Loucy (cell line): ENCODE data around the gene OVAAL.

Experiments
- EZH2phosphoT487 ChIP-seq: fragments of 200-600 bp; IDR thresholded peaks from 2 replicates; pipeline ENCODE4 v1.6.1; 2018; ENCODE audit warnings: antibody characterized with exemption, mild to moderate bottlenecking, moderate library complexity, borderline replicate concordance
- TF ChIP-seq, protein P1 (sequence below): fragments of 200-600 bp; sonication (generic); conservative IDR thresholded peaks from 2 replicates; pipeline ENCODE4 v1.5.1; 2014; ENCODE audit warnings: mild to moderate bottlenecking, antibody characterized with exemption, low read length

GRCh38 chr1:180542838-180543145, 16.0 kb upstream of the OVAAL start:
- TF ChIP-seq, protein P1, sequence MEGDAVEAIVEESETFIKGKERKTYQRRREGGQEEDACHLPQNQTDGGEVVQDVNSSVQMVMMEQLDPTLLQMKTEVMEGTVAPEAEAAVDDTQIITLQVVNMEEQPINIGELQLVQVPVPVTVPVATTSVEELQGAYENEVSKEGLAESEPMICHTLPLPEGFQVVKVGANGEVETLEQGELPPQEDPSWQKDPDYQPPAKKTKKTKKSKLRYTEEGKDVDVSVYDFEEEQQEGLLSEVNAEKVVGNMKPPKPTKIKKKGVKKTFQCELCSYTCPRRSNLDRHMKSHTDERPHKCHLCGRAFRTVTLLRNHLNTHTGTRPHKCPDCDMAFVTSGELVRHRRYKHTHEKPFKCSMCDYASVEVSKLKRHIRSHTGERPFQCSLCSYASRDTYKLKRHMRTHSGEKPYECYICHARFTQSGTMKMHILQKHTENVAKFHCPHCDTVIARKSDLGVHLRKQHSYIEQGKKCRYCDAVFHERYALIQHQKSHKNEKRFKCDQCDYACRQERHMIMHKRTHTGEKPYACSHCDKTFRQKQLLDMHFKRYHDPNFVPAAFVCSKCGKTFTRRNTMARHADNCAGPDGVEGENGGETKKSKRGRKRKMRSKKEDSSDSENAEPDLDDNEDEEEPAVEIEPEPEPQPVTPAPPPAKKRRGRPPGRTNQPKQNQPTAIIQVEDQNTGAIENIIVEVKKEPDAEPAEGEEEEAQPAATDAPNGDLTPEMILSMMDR, result no peak
- no peak for TF ChIP-seq EZH2phosphoT487
